RPMI7951 (cell line): ENCODE data around the gene DCTN2. TPM values are rescaled to one million over a fixed set of nuclear protein-coding genes. Genes with fewer than 3 reads are reported as not detected.
"Not testable (repeated sequence)": the region's sequence is repeated elsewhere in the genome, so short reads cannot be mapped to it uniquely, and the experiment has no call there.

Experiments
- DNase-seq: peaks from one replicate; pipeline ENCODE4 v3.0.0-alpha.2; 2012; ENCODE audit warnings: low read depth
- total RNA-seq: library from RNA; depleted of rRNA; stranded (reverse); fragments of >200 nt; shearing (Covaris generic); gene quantifications from 2 replicates; pipeline ENCODE4 v1.2.3, GENCODE V29; 2014; rRNA removed

The DCTN2 gene
- 123 and 155 TPM in 2 replicates for total RNA-seq

DNA sequence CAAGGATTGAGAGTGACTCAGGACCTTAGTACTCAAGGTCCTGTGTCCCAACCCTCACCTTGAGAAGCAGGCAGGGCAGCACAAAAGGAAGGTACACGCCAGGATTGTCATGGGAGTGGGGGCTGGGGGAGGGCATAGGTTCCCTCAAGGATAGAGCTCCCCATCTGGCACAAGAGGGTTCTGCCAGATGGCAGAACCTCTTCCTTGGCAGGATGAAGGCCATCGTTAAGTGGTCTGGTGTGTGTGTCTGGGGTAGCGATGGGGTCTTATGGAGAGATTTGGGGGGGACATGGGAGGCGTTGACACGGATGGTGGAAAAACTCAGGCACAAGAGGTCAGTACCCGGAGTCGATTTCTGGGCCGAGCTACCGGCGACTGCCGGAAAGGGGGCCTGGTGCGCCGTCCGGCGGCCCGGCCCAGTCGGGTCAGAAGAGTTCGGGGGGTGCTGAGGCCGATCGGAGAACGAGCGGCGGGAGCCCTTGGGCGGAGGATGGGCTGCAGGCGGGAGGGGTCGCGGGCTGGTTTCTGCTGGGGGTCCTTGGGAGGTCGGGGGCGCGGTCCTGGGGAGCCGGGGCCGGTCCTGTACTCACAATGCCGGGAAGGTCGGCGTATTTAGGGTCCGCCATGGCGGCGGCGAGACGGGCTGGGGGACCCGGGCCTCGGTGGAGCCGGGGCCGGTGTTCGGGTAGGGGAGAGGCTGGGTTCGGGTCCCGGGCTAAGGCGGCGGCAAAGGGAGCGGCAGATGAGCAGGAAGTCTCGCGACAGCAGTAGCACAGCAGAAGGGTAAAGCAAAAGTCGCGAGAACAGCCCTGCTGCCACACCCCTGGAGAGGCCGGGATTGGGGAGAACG is at the start of gene DCTN2:
DCTN2 (minus strand) TSS at position 755 of the 850 bp plus-strand sequence; CDS start at position 626, 129 bp downstream.
- DNase-seq, result peak; percentile 96

DNA sequence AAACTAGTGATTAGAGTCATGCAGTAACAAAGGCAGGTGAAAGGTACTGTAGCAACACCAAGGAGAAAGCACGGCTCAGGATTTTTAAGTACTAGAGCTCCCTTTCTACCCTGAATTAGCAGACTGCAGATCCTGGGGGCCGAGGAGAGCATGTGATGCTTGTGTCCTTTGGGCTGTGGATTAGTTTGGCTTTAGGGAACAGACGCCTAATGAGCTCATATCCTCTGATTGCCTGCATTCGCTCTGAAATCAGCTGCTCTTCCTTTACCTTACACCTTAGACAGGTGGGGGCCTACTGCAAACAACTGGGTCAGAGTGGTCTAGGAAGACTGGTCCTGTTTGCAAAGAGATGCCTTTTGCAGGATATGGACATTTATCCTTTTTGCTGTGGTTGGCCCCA is 46.2 kb upstream of the DCTN2 start:
- DNase-seq, result no peak

DNA sequence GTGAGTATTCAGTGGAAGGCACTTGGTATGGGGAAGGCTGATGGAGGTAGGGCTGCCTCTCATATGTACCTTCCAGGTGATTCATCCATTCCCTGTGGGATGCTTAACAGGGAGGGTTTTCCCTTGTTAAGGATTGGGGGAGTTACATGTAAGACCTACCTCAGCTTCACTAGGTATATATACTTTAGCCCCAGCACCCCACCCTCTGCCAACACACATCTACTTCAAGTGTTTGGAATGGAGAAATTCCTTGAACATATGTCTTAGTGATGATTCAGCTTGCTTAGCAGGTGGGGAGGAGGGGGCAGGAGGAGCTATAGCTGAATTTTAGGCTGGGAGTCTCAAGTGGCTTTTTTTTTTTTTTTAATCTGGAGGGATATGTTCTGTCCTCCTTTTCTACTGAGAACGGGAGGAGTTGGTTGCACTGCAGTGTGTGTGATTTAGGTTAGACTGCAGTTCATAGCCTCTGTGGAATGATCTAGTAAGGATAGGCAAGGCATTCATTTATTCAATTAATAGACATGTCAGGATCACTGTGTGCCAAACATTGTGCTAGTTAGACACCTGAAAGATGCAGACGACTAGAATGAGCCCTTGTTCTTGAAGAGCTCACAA is 45.7 kb upstream of the DCTN2 start:
- no peak for DNase-seq

DNA sequence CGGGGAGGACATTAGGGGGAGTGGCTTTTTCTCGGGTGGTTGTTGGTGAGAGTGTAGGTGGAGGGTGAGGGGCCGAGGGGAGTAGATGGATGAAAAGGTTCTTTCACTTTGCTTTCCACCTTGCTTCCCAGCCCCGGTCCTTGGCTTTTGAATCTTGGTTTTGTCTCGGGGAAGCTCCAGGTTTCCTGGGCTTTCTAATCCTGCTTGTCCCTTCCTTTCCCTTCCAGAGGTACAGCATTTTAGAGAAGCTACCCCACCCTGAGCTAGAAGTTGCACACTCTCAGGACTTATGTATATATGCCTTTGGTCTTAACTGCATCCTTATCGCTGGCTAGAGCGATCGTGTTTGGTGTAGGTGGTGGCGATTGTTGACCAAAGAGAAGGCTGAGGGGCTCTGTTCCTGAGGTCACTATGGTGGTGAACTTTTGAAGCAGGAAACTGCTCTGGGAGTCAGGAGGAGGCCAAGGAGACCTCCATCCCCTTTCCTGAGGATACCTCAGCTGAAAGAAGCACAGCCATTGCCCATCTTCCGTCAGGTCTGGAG is 44.9 kb upstream of the DCTN2 start:
- DNase-seq, result no peak

DNA sequence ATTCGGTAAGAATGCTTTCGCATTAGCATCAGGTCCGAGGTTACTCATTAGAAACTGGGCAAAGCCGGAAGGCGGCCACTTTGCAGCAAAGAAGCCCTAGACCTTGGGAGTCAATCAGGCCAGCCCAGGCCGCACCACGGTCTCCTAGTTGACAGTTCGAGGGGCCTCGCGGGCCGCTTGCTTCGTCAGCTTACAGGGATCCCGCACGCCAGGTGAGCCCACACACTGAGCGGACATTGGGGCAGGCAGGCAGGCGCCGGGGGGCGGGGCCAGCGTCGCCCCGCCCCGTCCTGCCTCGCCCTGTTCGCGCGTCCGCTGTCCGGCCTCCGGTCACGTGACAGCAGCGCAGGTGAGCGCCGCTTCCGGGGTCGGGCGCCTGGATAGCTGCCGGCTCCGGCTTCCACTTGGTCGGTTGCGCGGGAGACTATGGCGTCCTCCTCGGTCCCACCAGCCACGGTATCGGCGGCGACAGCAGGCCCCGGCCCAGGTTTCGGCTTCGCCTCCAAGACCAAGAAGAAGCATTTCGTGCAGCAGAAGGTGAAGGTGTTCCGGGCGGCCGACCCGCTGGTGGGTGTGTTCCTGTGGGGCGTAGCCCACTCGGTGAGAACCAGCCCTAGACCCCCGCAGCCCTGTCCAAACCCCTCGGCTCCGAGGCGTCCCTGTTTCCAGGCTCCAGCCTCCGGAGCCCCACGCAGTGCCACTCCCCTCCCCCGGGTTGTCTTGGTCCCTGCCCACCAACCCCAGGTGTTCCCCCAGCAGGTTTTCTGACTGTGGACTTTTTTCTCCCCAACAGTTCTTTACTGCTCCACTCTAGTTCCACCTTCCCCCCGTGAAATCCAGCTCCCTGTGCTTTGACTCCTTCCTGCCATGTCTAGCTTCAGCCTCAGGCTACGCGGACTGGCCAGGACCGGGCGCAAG is 44.1 kb upstream of the DCTN2 start, which contains the start of gene PIP4K2C:
PIP4K2C (plus strand) TSS at position 329 of the 918 bp plus-strand sequence; CDS start at position 427, 98 bp downstream.
- peak; percentile 48 for DNase-seq

DNA sequence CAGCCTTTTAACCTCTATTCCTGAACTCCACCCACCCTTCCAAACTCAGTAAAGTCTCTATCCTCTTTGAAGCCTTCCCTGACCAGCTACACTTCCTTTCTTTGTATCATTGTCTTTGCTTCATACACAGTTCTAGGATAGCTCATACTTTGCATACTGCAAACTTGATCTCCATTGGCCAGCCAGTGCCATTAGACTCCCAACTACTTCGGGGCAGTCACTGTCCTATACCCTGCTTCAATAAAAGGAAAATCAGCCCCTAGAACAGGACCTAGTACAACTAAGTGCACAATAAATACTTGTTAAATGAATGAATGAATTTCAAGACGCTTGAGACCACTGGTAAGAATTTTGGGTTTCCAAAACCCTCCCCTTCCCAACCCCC is 43.5 kb upstream of the DCTN2 start:
- DNase-seq, result no peak

DNA sequence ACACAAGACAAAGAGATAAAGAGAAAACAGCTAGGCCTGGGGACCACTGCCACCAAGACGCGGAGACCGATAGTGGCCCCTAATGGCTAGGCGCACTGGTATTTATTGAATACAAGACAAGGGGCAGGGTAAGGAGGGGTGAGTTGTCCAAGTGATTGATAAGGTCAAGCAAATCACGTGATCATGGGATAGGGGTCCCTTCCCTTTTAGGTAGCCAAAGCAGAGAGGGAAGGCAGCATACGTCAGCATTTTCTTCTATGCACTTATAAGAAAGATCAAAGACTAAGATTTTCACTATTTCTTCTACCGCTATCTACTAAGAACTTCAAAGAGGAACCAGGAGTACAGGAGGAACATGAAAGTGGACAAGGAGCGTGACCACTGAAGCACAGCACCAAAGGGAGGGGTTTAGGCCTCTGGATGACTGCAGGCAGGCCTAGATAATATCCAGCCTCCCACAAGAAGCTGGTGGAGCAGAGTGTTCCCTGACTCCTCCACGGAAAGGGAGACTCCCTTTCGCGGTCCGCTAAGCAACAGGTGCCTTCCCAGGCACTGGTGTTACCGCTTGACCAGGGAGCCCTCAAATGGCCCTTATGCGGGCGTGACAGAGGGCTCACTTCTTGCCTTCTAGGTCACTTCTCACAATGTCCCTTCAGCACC is 42.1 kb upstream of the DCTN2 start:
- DNase-seq, result not testable (repeated sequence)

DNA sequence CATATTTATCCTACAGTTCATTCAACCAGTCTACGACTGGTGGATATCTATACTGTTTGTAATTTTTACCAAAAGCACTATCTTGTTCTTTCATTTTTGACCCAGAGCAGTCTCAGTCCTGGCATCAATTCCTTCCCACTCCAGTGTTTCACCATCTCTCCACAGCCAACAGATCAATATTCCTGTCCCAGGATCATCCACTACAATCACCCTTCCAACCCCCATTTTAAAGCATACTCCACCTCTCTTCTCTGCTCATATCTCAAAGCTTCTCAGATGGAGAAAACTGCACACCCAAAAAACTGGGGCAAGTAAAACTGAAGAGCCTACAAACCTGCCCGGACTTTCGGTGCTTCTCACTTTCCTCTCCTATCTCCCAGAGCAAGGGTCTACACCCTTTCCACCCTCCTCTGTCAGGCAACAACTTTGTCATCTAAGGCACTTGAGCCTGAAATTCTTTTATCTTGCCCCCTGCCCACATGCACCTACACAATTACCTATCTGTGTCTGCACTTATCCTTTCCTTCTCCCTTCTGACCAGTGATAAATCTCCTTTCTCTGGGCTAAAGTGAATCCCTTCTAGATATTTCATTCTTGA is 39.9 kb upstream of the DCTN2 start:
- no peak for DNase-seq

DNA sequence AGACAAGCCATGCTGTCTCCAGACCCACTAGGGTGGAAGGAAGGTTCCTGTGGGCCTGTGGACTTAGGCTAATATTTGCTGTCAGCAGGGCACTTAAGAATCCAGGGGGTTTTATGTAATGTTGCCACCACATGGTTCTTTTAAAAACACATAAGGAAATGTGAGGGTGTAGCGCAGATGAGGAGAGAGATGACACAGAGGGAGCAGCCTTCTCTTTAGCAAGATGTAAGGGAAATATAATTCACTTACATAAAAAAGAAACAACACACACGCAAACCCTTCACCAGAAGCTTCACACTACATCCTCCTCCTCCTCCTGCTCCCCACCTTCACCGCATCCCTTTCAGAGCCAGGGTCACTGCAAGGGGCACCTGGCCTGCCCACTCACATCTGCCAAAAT is 39.1 kb upstream of the DCTN2 start:
- no peak for DNase-seq

DNA sequence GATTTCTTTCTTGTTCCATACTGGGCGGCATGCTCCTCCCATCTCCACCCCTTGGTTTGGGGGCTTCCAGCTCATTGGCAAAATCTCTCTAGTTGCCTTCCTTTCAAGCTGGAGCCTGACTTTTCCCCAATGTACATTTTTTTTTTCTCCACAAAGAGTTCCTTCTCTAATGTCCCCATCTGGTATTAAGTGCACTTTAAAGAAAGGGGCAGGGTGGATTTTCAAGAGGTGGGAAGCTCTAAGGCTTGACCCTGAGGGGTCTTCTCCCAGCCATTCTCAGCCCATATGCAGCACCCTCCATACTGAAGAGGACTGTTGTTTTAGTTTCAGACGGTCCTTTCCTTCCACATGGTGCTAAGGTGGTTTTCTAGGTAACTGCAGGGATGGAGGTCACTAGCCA is 38.2 kb upstream of the DCTN2 start:
- no peak for DNase-seq

DNA sequence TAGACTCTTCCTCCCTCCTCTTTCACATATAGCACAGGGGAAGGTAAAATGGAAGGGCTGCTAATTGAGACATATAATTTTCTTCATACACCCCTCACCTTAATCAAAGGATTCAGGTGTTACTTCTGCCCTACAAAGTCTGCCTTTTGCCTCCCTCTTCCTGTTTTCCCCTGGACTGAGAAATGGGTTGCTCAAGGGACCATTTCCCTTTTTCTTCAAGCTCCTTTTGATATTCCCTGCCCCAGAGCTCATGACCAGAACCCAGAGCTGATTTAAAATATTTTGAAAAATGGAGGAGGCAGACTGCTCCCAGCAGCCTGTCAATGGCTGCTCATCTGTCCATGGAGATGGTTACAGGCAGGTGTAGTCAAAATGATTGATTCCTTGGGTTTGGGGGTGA is 37.7 kb upstream of the DCTN2 start:
- DNase-seq, result no peak

DNA sequence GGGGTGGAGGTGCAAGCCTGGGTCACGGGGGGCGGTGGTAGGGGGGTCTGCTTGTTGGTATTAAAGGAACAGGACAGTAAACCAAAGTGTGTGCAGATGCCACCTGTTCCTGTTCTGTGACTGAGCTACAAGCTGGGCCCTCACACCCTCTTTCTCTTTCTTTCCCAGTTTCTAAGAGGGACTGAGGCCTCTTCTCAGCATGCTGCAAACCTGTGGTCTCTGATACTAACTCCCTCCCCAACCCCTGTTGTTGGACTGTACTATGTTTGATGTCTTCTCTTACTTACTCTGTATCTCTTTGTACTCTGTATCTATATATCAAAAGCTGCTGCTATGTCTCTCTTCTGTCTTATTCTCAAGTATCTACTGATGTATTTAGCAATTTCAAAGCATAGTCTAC is 37.1 kb upstream of the DCTN2 start:
- DNase-seq, result no peak

DNA sequence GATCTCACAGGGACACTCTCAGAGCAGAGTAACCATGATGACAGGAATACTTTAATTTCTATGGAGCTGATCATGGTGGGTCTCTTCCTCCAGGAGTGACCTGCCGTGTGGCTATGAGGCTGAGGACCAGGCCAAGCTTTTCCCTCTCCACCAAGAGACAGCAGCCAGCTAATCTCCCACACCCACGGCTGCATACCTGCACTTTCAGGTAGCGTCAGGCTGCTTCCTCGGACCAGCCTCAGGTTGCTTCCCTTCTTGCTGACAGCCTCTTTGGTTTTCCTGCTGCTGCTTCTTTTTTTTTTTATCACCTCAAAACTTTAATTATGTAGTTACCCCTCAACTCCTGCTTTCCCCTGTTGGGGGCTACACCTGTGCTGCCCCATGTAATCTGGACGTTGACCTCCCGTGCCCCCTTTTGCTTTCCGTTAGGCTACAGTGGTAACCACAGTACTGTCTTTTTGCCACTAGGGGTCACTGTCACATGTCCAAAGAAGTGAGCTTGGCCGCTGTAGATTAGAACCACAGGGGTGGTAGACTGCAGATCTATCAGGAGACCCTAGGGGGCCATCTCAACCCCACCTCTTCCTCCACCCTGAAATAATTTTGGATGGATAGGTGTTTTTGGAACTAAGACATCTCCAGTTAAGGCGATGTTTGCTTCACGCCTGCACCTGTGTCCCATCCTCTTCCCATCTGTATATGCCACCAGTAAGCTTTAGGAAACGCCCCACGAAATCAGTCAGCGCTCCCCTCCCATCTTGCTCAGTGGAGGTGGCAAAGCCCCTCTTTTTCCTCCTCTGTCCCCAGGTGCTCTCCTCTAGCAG is 36.2 kb upstream of the DCTN2 start:
- peak; percentile 70 for DNase-seq

DNA sequence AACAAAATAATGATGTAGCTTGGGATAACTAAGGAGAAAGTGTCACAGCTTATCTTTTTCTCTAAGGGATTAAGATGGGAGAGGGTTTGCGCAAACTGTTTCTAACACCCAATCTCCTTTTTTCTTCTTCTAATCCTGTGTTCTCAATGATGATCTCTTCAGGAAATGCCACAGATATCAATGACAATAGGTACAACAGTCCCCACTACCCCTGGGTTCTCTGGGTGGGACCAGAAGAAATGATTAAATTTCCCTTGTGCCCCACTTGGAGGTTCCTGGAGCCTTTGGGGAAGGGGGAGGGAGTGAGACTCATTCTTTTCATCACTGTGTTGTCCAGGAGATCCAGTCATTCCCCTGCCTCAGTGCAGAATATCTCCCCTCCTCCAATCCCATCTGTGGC is 35.4 kb upstream of the DCTN2 start:
- DNase-seq, result no peak

DNA sequence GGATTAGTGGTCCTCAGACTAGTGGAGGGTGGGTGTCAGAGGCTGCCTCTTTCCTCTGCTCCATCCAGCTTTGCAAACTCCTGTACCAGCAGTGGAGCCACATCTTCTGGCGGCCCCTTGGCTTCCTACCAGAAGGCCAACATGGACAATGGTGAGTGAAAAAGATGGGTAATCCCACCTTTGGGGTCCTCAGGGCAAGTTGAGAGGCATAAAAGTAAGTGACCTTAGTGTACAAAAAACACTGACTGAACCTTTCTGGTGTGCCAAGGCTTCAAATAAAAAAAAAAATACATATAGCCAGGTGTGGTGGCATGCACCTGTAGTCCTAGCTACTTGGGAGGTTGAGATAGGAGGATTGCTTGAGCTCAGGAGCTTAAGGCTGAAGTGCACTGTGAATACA is 34.8 kb upstream of the DCTN2 start:
- DNase-seq, result no peak

DNA sequence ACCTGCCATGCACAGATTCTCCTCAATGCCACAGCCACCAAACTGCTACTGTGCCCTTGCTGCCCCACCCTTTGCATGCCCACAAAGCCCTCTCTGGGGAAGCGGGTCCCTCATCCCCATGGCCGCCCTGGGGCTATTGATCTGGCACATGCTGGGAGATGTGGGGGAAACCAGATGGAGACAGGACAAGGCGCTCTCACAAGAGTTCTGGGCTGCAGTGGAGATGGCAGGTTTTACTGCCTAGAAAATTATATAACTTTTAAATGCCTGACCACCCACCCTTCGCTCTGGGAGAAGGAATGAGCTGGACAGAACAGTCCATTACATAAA is 33.4 kb upstream of the DCTN2 start:
- DNase-seq, result no peak

DNA sequence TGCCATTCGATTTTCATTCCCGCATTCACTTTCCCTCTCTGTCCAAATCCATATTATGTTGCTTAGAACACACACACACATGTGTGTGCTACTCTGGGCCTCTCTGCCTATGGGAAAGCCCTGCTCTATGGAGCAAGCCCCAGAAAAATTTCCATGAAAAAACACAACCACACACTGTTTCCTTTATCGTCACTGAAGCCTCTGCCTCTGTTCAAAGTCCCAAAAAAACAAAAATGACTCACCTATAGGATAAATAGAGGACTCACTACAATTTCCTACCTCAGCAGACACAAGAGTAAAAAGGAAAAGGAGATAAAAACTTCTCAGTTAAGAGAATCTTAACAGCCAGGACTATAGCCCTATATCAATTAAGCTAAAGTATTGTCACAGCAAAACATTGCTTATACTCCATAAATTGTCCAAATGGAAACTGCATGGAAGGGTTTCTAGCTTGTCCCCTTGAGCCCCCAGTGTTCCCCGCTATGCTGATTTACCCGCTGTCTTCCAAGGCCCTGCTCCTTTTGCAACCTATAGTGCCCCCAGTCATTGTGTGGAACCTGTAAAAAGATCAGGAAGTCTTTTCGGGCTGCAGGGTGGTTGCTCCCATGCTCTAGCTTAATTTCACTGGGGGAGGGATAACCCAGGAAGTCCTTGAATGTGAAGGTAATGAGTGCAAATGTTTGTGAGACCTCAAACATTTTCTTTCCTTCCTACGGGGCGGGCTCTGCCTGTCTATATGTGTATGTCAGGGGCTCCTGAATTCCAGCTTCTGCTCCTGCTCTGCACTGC is 32.9 kb upstream of the DCTN2 start:
- DNase-seq, result no peak

DNA sequence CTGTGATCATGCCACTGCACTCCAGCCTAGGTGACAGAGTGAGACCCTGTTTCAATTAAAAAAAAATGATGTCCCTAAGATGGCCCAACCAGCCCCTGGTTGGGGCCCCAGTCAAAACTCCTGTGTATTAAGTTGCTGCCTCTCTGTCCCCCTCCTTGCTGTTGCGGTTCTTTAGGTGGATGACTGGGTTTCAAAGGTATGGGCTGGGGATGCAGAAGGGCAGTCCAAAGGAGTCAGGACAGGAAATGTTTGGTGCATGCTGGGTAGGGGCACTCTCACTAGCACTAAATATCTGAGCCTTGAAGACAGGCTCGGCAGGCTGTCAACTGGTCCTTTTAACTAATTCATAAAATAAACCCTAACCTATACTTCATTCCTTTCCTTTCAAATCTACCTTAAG is 32.0 kb upstream of the DCTN2 start:
- DNase-seq, result no peak

DNA sequence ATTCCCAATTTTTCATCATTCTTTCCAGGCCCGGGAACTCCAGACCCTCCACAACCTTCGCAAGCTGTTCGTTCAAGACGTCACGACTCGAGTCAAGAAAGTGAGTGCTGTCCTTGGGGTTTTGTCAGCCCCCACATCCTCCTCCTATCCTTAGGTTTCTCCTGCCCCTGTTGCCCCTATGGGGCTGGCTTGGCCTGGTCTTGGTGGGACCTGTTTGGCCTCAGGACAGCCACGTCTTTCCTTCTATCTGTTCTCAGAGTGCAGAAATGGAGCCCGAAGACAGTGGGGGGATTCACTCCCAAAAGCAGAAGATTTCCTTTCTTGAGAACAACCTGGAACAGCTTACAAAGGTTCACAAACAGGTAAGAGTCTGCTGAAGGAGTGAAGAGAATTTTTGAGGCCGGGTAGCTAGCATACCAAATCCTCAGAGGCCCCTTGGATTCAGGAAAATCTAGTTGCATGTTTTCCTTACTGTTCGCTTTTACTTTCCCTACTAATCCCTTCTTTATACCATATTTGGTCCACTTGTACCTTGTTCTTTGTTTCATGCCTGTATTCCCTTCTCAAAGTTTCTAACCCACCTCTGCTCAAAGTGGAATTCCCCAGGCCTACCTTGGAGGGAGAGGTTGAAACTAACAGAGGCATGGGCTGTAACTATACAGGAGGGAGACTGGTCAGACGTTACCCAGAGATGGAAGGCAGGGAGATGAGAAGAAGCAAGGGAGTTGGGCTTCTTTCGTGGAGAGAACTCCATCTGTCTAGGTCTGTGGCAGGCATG is 31.2 kb upstream of the DCTN2 start:
- no peak for DNase-seq
